ENCODE data around the gene COQ4.

DNA sequence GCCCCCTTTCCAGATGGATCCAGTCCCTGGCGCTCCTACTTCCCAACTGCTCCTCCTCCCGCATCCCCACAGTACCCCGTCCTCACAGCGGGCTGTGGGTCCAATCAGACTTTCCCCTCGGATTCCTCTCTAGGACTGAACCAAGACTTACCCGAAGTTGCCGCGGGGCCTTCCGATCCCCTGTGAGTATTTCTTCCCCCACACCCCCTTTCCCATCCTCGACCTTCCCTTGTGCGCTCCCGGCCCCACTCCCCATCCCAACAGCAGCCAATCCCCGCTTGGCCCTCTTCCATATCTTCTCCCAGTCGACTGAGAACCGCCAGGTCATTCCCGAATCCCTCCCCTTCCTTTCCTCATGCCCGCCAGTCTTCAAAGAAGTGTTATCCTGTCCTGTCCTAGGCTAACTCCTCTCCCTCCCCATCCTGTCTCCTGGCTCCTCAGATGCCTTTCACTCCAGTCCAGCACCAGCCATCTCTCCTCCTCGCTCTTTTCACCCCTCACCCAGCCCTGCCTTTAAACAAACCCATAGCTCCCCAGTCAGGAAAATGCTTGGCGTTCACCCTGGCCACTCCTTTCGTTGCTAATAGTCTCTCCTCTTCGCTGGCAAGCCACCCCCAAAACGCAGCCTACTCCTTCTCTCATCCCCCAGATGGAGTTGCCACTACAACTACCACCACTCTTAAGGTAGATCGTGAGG lies 45.9 kb upstream of the COQ4 start:
- TF ChIP-seq, protein P1, sequence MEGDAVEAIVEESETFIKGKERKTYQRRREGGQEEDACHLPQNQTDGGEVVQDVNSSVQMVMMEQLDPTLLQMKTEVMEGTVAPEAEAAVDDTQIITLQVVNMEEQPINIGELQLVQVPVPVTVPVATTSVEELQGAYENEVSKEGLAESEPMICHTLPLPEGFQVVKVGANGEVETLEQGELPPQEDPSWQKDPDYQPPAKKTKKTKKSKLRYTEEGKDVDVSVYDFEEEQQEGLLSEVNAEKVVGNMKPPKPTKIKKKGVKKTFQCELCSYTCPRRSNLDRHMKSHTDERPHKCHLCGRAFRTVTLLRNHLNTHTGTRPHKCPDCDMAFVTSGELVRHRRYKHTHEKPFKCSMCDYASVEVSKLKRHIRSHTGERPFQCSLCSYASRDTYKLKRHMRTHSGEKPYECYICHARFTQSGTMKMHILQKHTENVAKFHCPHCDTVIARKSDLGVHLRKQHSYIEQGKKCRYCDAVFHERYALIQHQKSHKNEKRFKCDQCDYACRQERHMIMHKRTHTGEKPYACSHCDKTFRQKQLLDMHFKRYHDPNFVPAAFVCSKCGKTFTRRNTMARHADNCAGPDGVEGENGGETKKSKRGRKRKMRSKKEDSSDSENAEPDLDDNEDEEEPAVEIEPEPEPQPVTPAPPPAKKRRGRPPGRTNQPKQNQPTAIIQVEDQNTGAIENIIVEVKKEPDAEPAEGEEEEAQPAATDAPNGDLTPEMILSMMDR (IDR thresholded peaks at IDR 0.05; ENCODE audit: low read depth, low read length), result no peak
- TF ChIP-seq EZH2phosphoT487 (IDR thresholded peaks at IDR 0.05; ENCODE audit: low read depth), result no peak

All from OCI-LY3 (cell line).